Hepatocyte (in vitro differentiated cells): ENCODE data around the gene SCTR. TPM values are rescaled to one million over a fixed set of nuclear protein-coding genes. Genes with fewer than 3 reads are reported as not detected.

Source experiments
- DNase-seq: peaks from one replicate; pipeline ENCODE4 v3.0.0-alpha.2; 2016; ENCODE audit warnings: low spot score
- H2AFZ ChIP-seq: fragments of 200-600 bp; sonication (generic); 2 replicates; pipeline ENCODE4 v1.6.0; 2016; ENCODE audit warnings: antibody characterized with exemption, mild to moderate bottlenecking
- H3K27ac ChIP-seq: fragments of 200-600 bp; sonication (generic); 2 replicates; pipeline ENCODE4 v1.5.1; 2016; ENCODE audit warnings: mild to moderate bottlenecking
- H3K27me3 ChIP-seq: fragments of 200-600 bp; sonication (generic); 2 replicates; pipeline ENCODE4 v1.6.1; 2016
- H3K36me3 ChIP-seq: fragments of 200-600 bp; sonication (generic); replicated peaks from 2 replicates; pipeline ENCODE4 v1.5.1; 2016; ENCODE audit warnings: low read depth; ENCODE audit not compliant: insufficient read depth
- H3K4me1 ChIP-seq: fragments of 200-600 bp; sonication (generic); 2 replicates; pipeline ENCODE4 v1.5.1; 2016; ENCODE audit warnings: mild to moderate bottlenecking, moderate library complexity; ENCODE audit not compliant: insufficient read depth
- H3K4me2 ChIP-seq: fragments of 200-600 bp; sonication (generic); 2 replicates; pipeline ENCODE4 v1.6.0; 2016
- H3K4me3 ChIP-seq: fragments of 200-600 bp; sonication (generic); 2 replicates; pipeline ENCODE4 v1.5.1; 2016; ENCODE audit warnings: mild to moderate bottlenecking
- H3K79me2 ChIP-seq: fragments of 200-600 bp; sonication (generic); 2 replicates; pipeline ENCODE4 v1.6.0; 2017; ENCODE audit warnings: mild to moderate bottlenecking
- H3K9me2 ChIP-seq: fragments of 200-600 bp; sonication (generic); replicated peaks from 2 replicates; pipeline ENCODE4 v1.6.0; 2017; ENCODE audit warnings: mild to moderate bottlenecking; ENCODE audit not compliant: insufficient read depth
- H3K9me3 ChIP-seq: fragments of 200-600 bp; sonication (generic); 2 replicates; pipeline ENCODE4 v1.5.1; 2016; ENCODE audit warnings: low read depth, mild to moderate bottlenecking
- H4K20me1 ChIP-seq: fragments of 200-600 bp; sonication (generic); 2 replicates; pipeline ENCODE4 v1.6.0; 2016; ENCODE audit warnings: mild to moderate bottlenecking; ENCODE audit not compliant: insufficient read depth, poor library complexity, severe bottlenecking
- CTCF ChIP-seq: fragments of 200-600 bp; sonication (generic); IDR thresholded peaks from 2 replicates; pipeline ENCODE4 v1.5.1; 2016; ENCODE audit warnings: antibody characterized with exemption, mild to moderate bottlenecking; ENCODE audit not compliant: poor library complexity
- EZH2 ChIP-seq: fragments of 200-600 bp; sonication (generic); IDR thresholded peaks from 2 replicates; pipeline ENCODE4 v1.6.1; 2016; ENCODE audit warnings: antibody characterized with exemption, mild to moderate bottlenecking, borderline replicate concordance
- EZH2phosphoT487 ChIP-seq: fragments of 200-600 bp; sonication (generic); IDR thresholded peaks from one replicate; pipeline ENCODE4 v1.6.1; 2018; ENCODE audit warnings: antibody characterized with exemption, mild to moderate bottlenecking, low read depth, moderate library complexity; ENCODE audit not compliant: unreplicated experiment, severe bottlenecking
- WGBS: methylation state at CpG from one replicate; pipeline ENCODE4 v1.1.6; 2016; ENCODE audit warnings: low lambda C conversion rate; ENCODE audit errors: missing lambda C conversion rate; 5-methylcytosine and 5-hydroxymethylcytosine counted together
- polyA plus RNA-seq: library from polyadenylated mRNA; unstranded; fragments of >200 nt; fragmentation: Nextera tagmentation; extraction: Ambion mirVana; gene quantifications from 2 replicates; pipeline ENCODE4 v1.2.1, GENCODE V29; 2016
- total RNA-seq: library from RNA; depleted of rRNA; stranded (reverse); fragments of >200 nt; gene quantifications from 2 replicates; pipeline ENCODE4 v1.2.3, GENCODE V29; 2014

SCTR gene
- total and polyA plus RNA-seq, 2 experiments from 2014 or later: 1.7 to 4.3 TPM

- Histone ChIP-seq H3K4me3 (no peak overlapping the region), H3K27me3 (no peaks in the 10 kb centered on the region), H3K27ac (no peak overlapping the region), H3K9me3 (no peaks in the 10 kb centered on the region), H3K79me2 (no peaks in the 10 kb centered on the region), H3K9me2 (no peaks in the 10 kb centered on the region), H3K36me3 (no peaks in the 10 kb centered on the region), H4K20me1 (no peaks in the 10 kb centered on the region), H2AFZ (no peak overlapping the region), H3K4me2 (no peak overlapping the region), H3K4me1 (peaks cover 17% of the 10 kb centered on the region)
- DNase-seq: no peak
- no peak for TF ChIP-seq EZH2
- TF ChIP-seq EZH2phosphoT487: no peak
- TF ChIP-seq CTCF: no peak
- WGBS: 94% methylated on average over 3 of the region's 3 CpGs
These were observed 28.6 kb upstream of the SCTR start for GRCh38 chr2:119552902-119553301.

DNA sequence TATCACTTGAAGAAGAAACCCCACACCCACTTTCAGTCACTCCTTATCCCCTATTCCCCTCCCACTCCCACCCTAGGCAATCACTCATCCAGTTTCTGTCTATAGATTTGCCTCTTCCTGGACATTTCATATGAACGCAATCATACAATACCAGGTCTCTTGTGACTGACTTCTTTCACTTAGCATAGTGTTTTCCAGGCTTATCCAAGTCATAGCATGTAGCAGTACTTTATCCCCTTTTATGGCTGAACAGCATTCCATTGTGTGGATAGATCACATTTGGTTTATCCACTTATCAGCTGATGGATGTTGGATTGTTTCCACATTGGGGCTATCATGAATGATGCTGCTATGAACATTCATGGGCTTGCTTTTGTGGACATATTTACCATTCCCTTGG lies 26.6 kb upstream of the SCTR start:
- H3K4me1 ChIP-seq: peaks cover 22% of the 10 kb centered on the region
- DNase-seq: no peak
- peak overlapping the region; percentile 33 for H3K27ac ChIP-seq
- H3K36me3 ChIP-seq: no peaks in the 10 kb centered on the region
- no peaks in the 10 kb centered on the region for H3K9me3 ChIP-seq
- no peak overlapping the region for H2AFZ ChIP-seq
- H3K27me3 ChIP-seq: no peaks in the 10 kb centered on the region
- no peak overlapping the region for H3K4me3 ChIP-seq
- no peak overlapping the region for H3K4me2 ChIP-seq
- 92% methylated on average over 1 of the region's 1 CpG for WGBS
- H3K79me2 ChIP-seq: no peaks in the 10 kb centered on the region
- H3K9me2 ChIP-seq: no peaks in the 10 kb centered on the region
- no peak for TF ChIP-seq CTCF
- no peak for TF ChIP-seq EZH2phosphoT487
- no peak for TF ChIP-seq EZH2
- no peaks in the 10 kb centered on the region for H4K20me1 ChIP-seq

- Histone ChIP-seq H3K9me3 (no peaks in the 10 kb centered on the region), H3K4me3 (no peak overlapping the region), H3K9me2 (no peaks in the 10 kb centered on the region), H3K27ac (peak overlapping the region; percentile 59), H3K79me2 (no peaks in the 10 kb centered on the region), H3K36me3 (no peaks in the 10 kb centered on the region), H2AFZ (no peak overlapping the region), H3K4me2 (no peak overlapping the region), H4K20me1 (no peaks in the 10 kb centered on the region), H3K4me1 (peaks cover 27% of the 10 kb centered on the region), H3K27me3 (no peaks in the 10 kb centered on the region)
- DNase-seq: no peak
- TF ChIP-seq EZH2 (no peak), CTCF (no peak), EZH2phosphoT487 (no peak)
- WGBS: 89% methylated on average over 2 of the region's 2 CpGs
These were observed 26.1 kb upstream of the SCTR start for GRCh38 chr2:119550346-119550745.

DNA sequence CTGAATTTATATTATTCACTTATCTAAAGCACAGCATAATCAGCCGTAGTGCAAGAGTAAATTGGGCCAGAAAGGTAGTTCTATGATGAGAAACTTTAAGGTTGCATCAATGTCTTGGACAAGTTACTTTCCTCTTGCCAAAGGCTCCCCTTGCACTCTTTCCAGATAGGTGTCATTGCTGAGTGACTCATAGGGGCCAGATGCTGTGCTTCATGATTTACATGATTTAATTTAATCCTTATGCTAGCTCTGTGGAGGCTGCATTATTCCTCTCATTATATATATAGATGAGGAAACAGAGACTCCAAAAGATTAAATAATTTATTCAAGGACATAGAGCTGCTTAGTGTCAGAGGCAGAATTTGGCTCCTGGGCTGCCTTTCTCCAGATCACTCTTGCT lies 25.0 kb upstream of the SCTR start:
- Histone ChIP-seq H3K4me1 (peaks cover 24% of the 10 kb centered on the region), H3K4me3 (no peak overlapping the region), H3K27me3 (no peaks in the 10 kb centered on the region), H3K79me2 (no peaks in the 10 kb centered on the region), H3K9me2 (no peaks in the 10 kb centered on the region), H4K20me1 (no peaks in the 10 kb centered on the region), H3K27ac (peak overlapping the region; percentile 59), H2AFZ (no peak overlapping the region), H3K4me2 (no peak overlapping the region), H3K36me3 (no peaks in the 10 kb centered on the region), H3K9me3 (no peaks in the 10 kb centered on the region)
- 58% methylated on average over 1 of the region's 1 CpG for WGBS
- no peak for TF ChIP-seq EZH2
- no peak for TF ChIP-seq EZH2phosphoT487
- no peak for TF ChIP-seq CTCF
- peak; percentile 33 for DNase-seq
